ENCODE data around the gene KCND3. TPM values are rescaled to one million over a fixed set of nuclear protein-coding genes. Genes with fewer than 3 reads are reported as not detected.

The KCND3 gene
- total RNA-seq, 1 donor from 2014 or later: 5.5 TPM

GRCh38 chr1:111848852-111849545, 140.5 kb downstream of the KCND3 start:
- Histone ChIP-seq H3K4me3 (no peak overlapping the region), H3K27ac (no peak overlapping the region), H3K27me3 (ENCODE audit: low read depth) (no peaks in the 10 kb centered on the region), H3K9me3 (no peaks in the 10 kb centered on the region), H3K4me1 (no peaks in the 10 kb centered on the region), H3K36me3 (no peaks in the 10 kb centered on the region)
- TF ChIP-seq CTCF (IDR thresholded peaks at IDR 0.05): no peak
- no peak for DNase-seq
- intact Hi-C loops (cut with DNase I): no loop called here
- ATAC-seq: no peak

GRCh38 chr1:111847466-111847865, 142.0 kb downstream of the KCND3 start:
- TF ChIP-seq CTCF (IDR thresholded peaks at IDR 0.05): no peak
- DNase-seq: no peak
- H3K9me3 ChIP-seq: no peaks in the 10 kb centered on the region
- no peak overlapping the region for H3K27ac ChIP-seq
- ATAC-seq: no peak
- no peaks in the 10 kb centered on the region for H3K27me3 ChIP-seq (ENCODE audit: low read depth)
- H3K36me3 ChIP-seq: no peaks in the 10 kb centered on the region
- H3K4me3 ChIP-seq: no peak overlapping the region
- intact Hi-C loops (cut with DNase I): no loop called here
- no peaks in the 10 kb centered on the region for H3K4me1 ChIP-seq

GRCh38 chr1:111846842-111847241, 142.6 kb downstream of the KCND3 start:
- no peak overlapping the region for H3K27ac ChIP-seq
- H3K27me3 ChIP-seq (ENCODE audit: low read depth): no peaks in the 10 kb centered on the region
- H3K36me3 ChIP-seq: no peaks in the 10 kb centered on the region
- TF ChIP-seq CTCF (IDR thresholded peaks at IDR 0.05): no peak
- H3K4me1 ChIP-seq: no peaks in the 10 kb centered on the region
- no peak for ATAC-seq
- DNase-seq: no peak
- no peak overlapping the region for H3K4me3 ChIP-seq
- no peaks in the 10 kb centered on the region for H3K9me3 ChIP-seq
- intact Hi-C loops (cut with DNase I): no loop called here

- no peaks in the 10 kb centered on the region for H3K27me3 ChIP-seq (ENCODE audit: low read depth)
- H3K27ac ChIP-seq: no peak overlapping the region
- no peaks in the 10 kb centered on the region for H3K9me3 ChIP-seq
- no peak for ATAC-seq
- H3K36me3 ChIP-seq: no peaks in the 10 kb centered on the region
- no peak for DNase-seq
- H3K4me3 ChIP-seq: no peak overlapping the region
- H3K4me1 ChIP-seq: no peaks in the 10 kb centered on the region
- no peak for TF ChIP-seq CTCF (IDR thresholded peaks at IDR 0.05)
- intact Hi-C loops (cut with DNase I): no loop called here
Observed at GRCh38 chr1:111843177-111843576, 146.3 kb downstream of the KCND3 start.

- no peaks in the 10 kb centered on the region for H3K27me3 ChIP-seq (ENCODE audit: low read depth)
- H3K4me1 ChIP-seq: no peaks in the 10 kb centered on the region
- intact Hi-C loops (cut with DNase I): no loop called here
- no peak overlapping the region for H3K4me3 ChIP-seq
- no peaks in the 10 kb centered on the region for H3K9me3 ChIP-seq
- no peak for DNase-seq
- no peak for ATAC-seq
- H3K27ac ChIP-seq: no peak overlapping the region
- H3K36me3 ChIP-seq: no peaks in the 10 kb centered on the region
- TF ChIP-seq CTCF (IDR thresholded peaks at IDR 0.05): no peak
Observed at GRCh38 chr1:111842411-111842810, 147.1 kb downstream of the KCND3 start.
